ENCODE measurements around the gene GNPTG. TPM values are rescaled to one million over a fixed set of nuclear protein-coding genes. Genes with fewer than 3 reads are reported as not detected.

The GNPTG gene
- total and polyA plus RNA-seq, 9 of the 15 experiments (the other 6 are each of a cell fraction or from before 2014, with no cell fraction given) = 0.69 to 33.3 (median 13.6) TPM

DNA sequence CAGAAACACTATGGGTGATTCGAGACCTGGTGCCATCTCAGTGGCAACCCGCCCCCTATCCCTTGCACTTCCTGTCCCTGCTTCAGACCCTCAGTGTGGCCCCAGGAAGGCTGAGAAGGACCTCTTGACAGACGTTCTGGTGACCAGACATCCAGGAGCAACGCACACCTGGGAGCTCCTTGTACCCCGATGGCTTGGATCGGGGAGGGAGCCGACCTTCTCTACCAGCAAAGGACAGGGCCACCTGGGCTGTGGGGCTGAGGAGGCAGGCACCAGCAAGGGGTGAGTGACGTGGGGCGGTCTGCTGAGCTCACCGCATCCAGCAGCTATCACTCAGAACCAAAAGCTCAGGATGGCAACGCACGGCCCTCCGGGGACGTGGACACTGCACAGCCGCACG is 35.6 kb downstream of the GNPTG start (continued):
- no peak for TF ChIP-seq ZNF639 (CRISPR knock-in tag; conservative IDR thresholded peaks at IDR 0.05 in 1 of 2, IDR thresholded peaks at IDR 0.05 in 1 of 2)

- BruUV-seq (replicated peaks) = no TSS peak
- Histone ChIP-seq H3K9me3 (replicated peaks; ENCODE audit: control insufficient read depth, insufficient read depth, low read depth, low read length) (no peaks in the 10 kb centered on the region), H2AFZ (ENCODE audit: low read depth, low read length) (no peak overlapping the region), H3K4me1 (replicated peaks in 1 of 2; ENCODE audit: control insufficient read depth in 2 of 2, insufficient read depth in 2 of 2, low read length in 2 of 2) (peaks cover 0 to 41% of the 10 kb centered on the region in 2 experiments; a peak in 2 of 5 replicates), H3K9ac (ENCODE audit: insufficient read depth in 1 of 2, low read depth in 2 of 2, low read length in 2 of 2) (peak overlapping the region in 1 of 2 experiments; percentile 64; a peak in 1 of 4 replicates), H3K27me3 (ENCODE audit: control insufficient read depth in 2 of 2, insufficient read depth in 2 of 2, low read length in 2 of 2) (no peaks in the 10 kb centered on the region), H3K27ac (ENCODE audit: extremely low read depth, low read depth, low read length) (no peak overlapping the region), H4K20me1 (replicated peaks; ENCODE audit: control insufficient read depth, insufficient read depth, low read length) (no peaks in the 10 kb centered on the region), H3K36me3 (ENCODE audit: control insufficient read depth, insufficient read depth, low read length) (no peaks in the 10 kb centered on the region), H3K9me1 (ENCODE audit: control insufficient read depth, insufficient read depth, low read length) (no peaks in the 10 kb centered on the region), H3K4me3 (no peak overlapping the region), H3K79me2 (ENCODE audit: control insufficient read depth, insufficient read depth, low read length) (no peaks in the 10 kb centered on the region), H3K4me2 (ENCODE audit: insufficient read depth, low read length) (no peak overlapping the region)
- in situ Hi-C loops (cut with MboI) = no loop called here
- WGBS (ENCODE audit: insufficient coverage, low coverage, missing lambda C conversion rate) = 58% methylated on average over 5 of the region's 7 CpGs
- intact Hi-C loops (cut with micrococcal nuclease) = no loop called here
- TF ChIP-seq ZNF24 (IDR thresholded peaks at IDR 0.05) (peak; percentile 88), NEUROD1 (IDR thresholded peaks at IDR 0.05; ENCODE audit: borderline replicate concordance, low read depth, low read length, partially characterized antibody) (no peak)
- ATAC-seq = no peak
- no peak for FAIRE-seq
- DNase-seq (ENCODE audit: extremely low read depth in 1 of 4, low spot score in 3 of 4) = no peak
- CTCF ChIA-PET (ENCODE audit: low intra/inter-chr PET ratio) = no interaction called here
- POLR2A ChIA-PET = interaction anchor here (0.6 to 5.9 kb wide), 4 partner anchors 10 to 380 kb away, joined by 3 to 48 read pairs (median 4); no protein-coding TSS in a partner anchor
These were observed 38.0 kb downstream of the GNPTG start for GRCh38 chr16:1389762-1390161.
